Retina (tissue), 1 donor: Measurements from ENCODE around the gene MXD3.

ENCODE experiments used
- DNase-seq: peaks from one replicate; pipeline ENCODE4 v3.0.0-alpha.2; 2016

The MXD3 gene

GRCh38 chr5:177339107-177339638, 27.5 kb upstream of the MXD3 start:
- no peak for DNase-seq

DNA sequence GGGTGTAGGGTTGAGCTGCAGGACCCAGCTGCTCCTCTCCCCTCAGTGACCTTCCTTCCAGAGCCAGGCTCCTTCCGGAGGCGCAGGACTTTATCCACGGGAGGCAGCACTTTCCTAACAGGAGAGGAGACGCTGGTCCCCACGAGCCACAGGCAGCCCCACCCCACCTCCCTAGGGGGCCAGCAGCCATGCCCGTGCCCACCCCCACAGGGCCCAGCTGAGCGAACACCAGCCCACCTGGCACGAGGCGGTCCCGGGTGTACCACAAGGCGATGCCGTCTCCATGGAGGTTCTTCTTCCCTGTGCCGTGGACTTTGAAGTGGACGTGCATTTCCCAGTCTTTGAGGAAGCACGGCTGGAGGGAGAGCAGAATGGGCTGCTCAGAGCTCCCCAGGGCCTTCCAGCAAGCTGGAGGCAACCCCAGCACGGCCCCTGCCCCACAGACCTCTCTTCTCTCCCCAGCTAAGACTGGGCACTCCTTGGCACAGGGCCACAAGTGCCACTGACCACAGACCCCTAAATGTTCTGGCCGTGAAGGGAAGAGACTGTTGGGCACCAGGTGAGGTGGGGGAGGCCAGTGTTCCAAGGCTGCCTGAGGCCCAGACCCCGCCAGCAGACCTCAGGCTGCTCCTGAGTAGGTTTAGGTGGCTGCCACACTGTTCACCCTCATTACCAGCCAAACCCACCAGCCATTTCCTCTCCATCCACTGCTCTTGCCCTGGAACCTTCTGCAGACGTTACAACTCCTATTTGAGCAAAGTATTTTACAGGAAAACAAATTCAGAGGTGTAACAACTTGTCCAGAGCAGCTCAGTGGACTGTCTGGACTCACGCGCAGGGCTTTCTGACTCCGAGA, 26.8 kb upstream of the MXD3 start:
- DNase-seq = no peak

DNA sequence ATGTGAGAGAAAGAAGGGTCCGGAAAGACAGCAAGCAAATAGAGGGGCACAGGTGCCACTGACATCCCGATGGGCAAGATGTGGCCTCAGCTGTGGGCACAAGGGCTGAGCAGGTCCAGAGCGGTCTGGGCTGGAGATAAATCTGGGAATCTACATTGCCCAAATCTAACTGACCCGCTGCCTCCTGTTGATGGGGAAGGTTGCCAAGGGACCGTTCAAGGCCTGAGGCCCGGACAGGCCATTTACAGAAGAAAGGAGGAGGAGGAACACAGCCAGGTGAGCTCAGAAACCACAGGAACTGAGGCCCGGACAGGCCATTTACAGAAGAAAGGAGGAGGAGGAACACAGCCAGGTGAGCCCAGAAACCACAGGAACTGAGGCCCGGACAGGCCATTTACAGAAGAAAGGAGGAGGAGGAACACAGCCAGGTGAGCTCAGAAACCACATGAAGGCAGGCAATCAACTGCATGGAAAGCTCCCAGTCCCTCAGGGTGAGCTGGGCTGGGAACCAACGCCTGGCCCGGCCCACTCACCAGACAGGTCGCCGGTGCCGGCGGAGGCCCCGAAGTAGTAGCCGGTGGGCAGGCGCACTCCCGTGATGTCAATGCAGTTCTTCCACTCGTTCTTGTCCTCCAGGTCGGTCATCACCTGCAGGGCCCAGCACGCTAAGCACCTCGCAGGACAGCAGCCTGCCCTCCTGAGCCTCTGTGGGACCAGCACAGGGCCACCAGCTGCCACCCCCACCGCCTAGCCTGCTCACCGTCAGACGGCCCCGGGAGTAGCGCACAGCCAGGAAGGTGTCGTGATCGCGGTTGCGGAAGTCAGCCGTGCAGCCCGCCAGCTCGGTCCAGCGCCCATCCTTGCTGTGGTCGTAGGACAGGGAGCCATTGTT, 25.2 kb upstream of the MXD3 start:
- no peak for DNase-seq

GRCh38 chr5:177336112-177336511, 24.4 kb upstream of the MXD3 start:
- DNase-seq = no peak

DNA sequence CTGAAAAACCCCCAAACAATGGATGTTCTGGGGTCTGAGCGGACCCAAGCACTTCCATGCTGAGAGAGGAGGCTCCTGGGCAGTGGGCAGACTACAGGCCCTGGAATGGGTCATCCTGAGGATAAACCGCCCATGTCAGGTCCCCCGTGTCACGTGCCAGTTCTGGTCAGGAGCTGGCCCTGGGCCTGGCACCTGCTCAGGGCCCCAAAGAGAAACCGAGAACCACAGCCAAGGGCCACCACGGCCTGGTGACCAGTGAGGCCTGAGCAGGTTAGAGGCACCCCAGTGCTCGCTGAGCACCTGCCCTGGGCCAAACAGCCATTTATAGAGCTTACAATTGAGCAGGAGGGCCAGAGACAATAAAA, 24.0 kb upstream of the MXD3 start:
- DNase-seq = no peak

DNA sequence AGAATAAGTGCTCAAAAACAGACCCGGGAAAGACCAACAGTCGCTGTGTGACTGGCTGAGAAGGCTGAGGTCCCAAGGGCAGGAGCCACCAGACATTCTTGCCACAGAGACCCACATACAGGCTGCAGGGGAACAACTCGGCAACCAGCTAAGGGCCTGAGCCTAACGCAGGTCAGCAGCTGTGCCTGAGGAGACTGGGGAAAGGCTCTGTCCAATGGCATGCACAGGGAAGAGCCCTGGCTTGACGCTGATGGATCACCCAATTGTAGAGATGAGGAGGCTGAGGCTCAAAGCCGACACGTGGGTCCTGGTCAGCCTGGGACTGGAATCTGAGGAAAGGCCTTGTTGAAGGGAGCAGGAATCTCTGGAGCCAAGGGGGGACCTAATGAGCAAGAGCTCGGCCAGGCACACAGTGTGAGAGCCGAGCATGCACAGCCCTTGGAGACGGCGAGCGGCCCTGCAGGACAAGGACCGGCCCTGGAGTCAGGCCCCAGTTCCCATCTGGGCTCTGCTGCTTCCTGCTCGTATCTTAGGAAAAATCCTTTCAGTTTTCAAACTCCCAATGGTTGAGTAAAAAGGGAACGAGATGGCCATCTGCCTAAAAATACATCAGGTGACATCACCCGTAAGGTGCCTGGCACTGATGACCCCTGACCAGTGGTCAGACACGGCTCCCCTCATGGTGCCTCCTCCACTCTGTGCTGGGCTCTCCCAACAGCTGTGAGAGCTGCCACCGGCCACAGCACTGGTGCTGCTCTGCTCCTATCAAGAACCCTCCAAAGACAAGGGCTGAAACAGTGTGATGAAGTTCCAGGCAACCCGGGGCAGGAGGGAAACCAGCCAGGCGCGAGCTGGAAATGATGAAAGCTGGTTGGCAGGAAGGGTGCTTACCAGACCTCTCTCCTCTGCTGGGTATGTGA, 23.3 kb upstream of the MXD3 start:
- no peak for DNase-seq

GRCh38 chr5:177334155-177334551, 22.5 kb upstream of the MXD3 start:
- no peak for DNase-seq

GRCh38 chr5:177333420-177334154, 21.9 kb upstream of the MXD3 start:
- no peak for DNase-seq

GRCh38 chr5:177332896-177333260, 21.2 kb upstream of the MXD3 start:
- no peak for DNase-seq

- no peak for DNase-seq
Observed at GRCh38 chr5:177332031-177332895, 20.6 kb upstream of the MXD3 start.

DNA sequence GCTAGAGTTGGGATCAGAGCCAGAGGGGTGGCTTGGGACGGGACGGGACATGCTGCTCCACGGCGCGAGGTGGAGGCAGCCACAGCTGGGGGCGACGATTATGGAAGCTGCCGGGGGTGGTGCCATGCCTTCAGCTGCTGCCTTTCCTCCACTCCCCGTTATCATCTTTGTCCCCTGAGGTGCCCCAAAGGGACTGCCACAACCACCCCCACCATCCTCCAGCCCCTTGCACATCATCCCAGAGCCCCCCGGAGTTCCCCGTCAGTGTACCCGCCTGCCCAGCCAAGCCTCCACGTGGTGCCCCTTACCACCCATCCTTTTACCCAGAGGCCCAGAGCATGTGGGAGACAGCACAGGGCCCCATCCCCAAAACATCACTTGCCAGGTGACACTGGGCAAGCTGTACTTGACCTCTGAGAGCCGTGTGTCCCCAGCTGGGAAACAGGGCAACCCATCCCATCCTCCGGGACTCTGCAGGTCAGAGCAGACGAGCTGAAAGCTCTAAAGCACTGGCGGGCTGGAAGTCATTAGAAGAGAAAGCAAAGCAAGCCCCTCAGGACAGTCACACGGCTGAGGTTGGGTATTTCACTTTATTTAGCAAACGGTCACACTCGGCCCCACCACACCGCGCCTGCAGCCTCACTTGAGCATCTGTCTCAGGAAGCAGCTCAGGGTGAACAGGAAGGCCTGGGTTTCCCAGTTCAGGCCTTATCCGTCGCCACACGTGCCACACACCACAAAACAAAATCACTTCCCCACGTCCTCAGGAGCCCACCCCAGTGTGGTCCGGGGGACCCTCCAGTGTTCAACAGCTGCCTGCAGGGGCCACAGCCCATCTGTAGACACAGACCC, 19.5 kb upstream of the MXD3 start:
- no peak for DNase-seq

GRCh38 chr5:177329883-177330282, 18.2 kb upstream of the MXD3 start:
- DNase-seq = no peak

DNA sequence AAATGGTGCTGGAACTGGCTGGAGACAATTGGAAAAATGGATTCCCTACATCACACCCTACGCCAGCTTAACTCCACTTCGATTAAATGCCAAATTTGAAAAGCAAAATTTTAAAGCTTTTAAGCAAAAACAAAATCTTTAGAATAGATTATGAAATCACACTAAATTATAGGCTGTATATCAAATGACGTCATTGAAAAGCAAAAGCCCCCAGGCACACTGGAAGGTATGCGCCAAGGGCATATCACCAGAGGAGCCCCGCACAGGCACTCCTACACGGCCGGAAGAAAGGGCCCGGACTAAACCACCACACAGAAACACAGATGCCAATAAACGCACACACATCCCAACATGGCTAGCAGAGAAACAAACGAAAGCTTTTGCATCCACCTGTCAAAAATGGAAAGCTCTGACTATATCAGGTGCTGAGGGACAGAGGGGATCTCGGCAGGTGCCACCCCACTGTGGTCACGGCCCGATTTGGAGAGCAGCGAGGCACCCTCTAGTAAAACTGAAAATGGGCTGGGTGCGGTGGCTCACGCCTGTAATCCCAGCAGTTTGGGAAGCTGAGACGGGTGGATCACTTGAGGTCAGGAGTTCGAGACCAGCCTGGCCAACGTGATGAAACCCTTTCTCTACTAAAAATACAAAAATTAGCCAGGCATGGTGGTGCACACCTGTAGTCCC, 17.0 kb upstream of the MXD3 start:
- DNase-seq = no peak

DNA sequence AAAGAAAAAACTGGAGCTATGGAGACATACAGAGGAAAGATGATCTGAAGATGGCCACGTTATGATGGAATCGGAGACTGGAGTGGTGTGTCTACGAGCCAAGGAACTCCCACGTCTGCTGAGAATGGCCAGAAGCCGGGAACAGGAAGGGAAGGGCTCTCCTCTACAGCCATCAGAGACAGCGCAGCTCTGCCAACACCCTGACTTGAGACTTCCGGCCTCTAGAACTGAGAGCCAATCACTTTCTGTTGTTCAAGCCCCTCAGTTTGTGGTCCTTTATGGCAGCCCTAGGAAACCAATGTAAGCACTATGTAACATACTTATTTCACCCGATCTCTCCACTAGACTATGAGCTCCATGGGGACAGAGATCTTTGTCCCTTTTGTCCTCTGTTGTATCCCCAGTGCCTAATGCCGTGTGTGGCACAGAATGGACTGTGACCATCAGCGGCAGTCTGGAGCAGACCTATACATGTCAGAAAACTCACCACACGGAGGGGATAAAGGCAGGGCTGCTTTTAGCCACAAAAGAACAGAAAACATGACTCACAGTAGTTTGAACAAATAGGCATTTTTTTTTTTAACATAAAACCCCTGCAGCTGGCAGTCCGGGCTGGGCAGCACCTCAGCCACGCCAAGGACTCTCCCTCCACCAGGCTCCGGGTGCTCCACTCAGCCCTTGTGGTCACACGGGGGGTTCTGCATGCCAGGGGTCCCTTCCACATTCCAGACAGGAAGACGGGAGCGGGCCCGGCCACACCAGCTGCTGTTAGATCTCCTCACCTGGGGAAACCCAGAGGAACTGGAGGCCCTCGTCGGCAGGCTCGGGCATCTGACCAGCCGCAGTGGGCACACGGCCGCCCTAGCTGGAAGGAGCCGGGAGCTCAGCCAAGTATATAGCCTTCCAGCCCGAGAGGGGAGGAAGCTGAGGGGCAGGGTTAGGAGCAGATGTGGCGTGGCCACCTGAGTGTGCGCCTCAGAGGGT, 16.1 kb upstream of the MXD3 start:
- DNase-seq = no peak

GRCh38 chr5:177325868-177326381, 14.2 kb upstream of the MXD3 start:
- no peak for DNase-seq

DNA sequence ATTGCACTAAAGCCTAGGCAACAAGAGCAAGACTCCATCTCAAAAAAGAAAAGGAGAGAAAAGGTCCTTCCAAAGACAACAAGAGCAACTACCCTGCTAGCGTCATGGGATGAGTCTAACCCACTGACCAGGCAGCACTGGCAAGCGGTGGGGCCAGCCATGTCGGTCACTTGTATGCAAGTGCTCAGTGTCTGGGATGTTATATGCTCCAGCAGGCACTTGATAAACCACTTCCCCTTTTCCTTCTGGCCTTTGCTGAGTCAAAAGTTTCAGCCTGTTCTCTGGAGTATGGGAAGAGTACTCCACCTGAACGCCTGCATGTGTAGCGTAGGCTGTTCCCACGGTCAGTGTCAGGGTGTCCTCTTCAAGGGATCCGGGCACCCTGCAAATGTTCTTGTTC, 9.2 kb upstream of the MXD3 start:
- DNase-seq = no peak

DNA sequence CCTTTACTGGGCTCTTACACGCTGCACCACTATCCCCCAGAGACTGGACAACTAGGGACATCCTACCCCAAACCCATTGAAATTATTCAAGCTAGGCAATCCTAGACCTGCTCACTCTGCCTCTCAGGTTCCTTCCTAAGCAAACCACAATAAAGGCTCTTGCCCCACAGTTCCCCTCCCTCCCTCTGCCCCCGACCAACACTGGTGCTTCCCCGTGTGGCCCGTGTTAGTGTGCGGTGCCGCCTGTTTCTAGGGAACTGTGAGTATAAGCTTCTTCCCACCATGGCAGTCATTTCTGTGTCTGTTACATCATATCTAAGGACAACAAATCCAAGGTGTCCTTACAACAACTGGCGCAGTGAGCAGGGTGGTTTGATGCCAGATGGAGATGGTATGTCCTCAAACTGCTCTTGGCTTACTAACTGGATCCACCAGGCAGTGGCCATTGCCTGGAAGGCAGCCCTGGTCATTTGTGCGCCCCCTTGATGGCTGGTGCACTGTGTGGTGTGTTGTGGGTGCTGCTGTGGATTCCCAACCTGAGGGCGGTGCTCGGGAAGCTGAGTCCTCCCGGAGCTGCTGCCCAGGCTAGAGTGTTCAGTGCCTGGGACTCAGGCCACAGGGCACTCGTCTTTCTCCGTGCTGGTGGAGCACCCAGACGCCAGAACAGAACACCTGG, 8.4 kb upstream of the MXD3 start:
- no peak for DNase-seq
